Left cardiac atrium (tissue), 4 donors: ENCODE data around the gene TRPM8. TPM values are rescaled to one million over a fixed set of nuclear protein-coding genes. Genes with fewer than 3 reads are reported as not detected.

Experiments used
- ATAC-seq, 2 donors: fragments of 200-7000 bp; cut with Tn5 transposase; one replicate each; pipeline ENCODE4 v1.9.1; 2020; ENCODE audit warnings: mild to moderate bottlenecking in 2 of 2, moderate library complexity in 2 of 2
- DNase-seq: peaks from one replicate; pipeline ENCODE4 v3.0.0-alpha.2; 2020
- intact Hi-C, 2 donors: fragments of 100-400 bp; cut with DNase I; formaldehyde crosslinking; loops; one replicate each; pipeline versions ENCODE4 v1.14.1 to v1.15.1; 2022 to 2023
- total RNA-seq, 2 donors: library from RNA; stranded (reverse); fragmentation: NEBNext Ultra II Directional; extraction: Animal tissue kit (Norgen Biotek cat#: 25700); gene quantifications; one replicate each; pipeline ENCODE4 v1.2.1, GENCODE V29; 2021
- donor health status: DM: no; HTN: yes; CAD: no.
- donor health status: DM: no; HTN: yes; CAD: no; lungs with severe emphysema.
- donor health status: DM: yes; HTN: yes; CAD: no.
- donor health status: Dilated cardiomyopathy.

TRPM8 gene
- total RNA-seq, 2 donors from 2014 or later: not detected

DNA sequence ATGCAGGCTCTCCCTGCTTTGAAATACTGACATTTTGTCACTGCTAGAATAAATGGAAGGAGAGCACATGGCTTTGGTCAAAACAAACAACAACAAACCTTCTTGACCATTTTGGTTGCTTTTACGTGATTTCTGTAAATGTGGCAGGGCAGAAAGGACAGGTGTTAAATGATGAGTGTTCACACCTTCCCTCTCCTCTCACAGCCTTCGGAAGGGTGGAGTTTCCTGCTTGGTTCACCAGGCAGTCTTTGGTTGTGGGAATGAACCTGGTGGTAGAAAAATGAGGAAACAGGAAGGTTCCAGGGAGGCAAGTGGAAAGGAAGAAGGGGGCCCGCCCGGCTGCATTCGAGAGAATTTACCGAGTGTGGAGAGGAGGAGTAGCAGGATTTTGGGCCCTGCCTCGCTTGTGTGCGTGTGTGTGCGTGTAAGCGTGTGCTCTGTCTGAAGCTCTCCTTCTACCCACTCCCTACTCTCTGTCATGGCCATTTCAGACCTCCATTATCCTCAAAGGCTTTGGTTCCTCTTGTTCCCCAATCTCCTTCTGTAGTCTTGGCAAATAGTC, 109.6 kb downstream of the TRPM8 start:
- no peak for DNase-seq
- intact Hi-C loops: no loop called here
- no peak for ATAC-seq

- intact Hi-C loops: no loop called here
- DNase-seq (no peak), ATAC-seq (no peak)
These were observed 110.5 kb downstream of the TRPM8 start for GRCh38 chr2:234027641-234028040.

- ATAC-seq (no peak), DNase-seq (no peak)
- intact Hi-C loops: no loop called here
These were observed 112.1 kb downstream of the TRPM8 start for GRCh38 chr2:234029150-234029733.

GRCh38 chr2:234031207-234031606, 114.0 kb downstream of the TRPM8 start:
- intact Hi-C loops: no loop called here
- no peak for ATAC-seq
- DNase-seq: no peak

- DNase-seq (no peak), ATAC-seq (peak in 1 of 2 donors; percentile 50)
- intact Hi-C loops: no loop called here
These were observed 115.2 kb downstream of the TRPM8 start for GRCh38 chr2:234032279-234032856.

- DNase-seq: no peak
- intact Hi-C loops: no loop called here
- no peak for ATAC-seq
These were observed 116.0 kb downstream of the TRPM8 start for GRCh38 chr2:234033174-234033573.

GRCh38 chr2:234033885-234034284, 116.7 kb downstream of the TRPM8 start:
- intact Hi-C loops: no loop called here
- DNase-seq (no peak), ATAC-seq (no peak)

- intact Hi-C loops: no loop called here
- DNase-seq (no peak), ATAC-seq (no peak)
These were observed 121.1 kb downstream of the TRPM8 start for GRCh38 chr2:234038076-234038802.

- no peak for ATAC-seq
These were observed 127.0 kb downstream of the TRPM8 start for GRCh38 chr2:234044157-234044556.

DNA sequence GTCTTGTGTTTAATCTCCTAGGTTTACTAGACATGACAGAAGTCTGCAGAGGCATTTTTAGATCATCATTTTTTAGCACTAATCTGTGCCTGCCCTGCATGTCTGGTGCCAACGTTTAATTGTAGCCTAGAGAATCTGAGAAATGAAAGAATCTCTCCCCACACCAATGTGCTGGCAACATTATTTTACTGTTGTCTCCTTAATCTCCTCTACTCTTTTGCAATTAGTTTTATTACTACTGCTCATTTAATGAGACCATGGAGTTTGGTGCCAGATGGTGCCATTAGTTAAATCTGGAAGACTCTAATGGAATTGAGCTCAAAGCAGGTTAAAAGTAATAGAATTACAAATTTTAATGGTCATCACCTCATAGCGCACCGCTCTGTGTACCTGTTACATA, 129.3 kb downstream of the TRPM8 start:
- intact Hi-C loops: no loop called here
- no peak for DNase-seq
- ATAC-seq: no peak

More at GRCh38 chr2:234044157-234044556, 127.0 kb downstream of the TRPM8 start:
- intact Hi-C loops: no loop called here
- no peak for DNase-seq

GRCh38 chr2:234047361-234047760, 130.2 kb downstream of the TRPM8 start:
- ATAC-seq (no peak), DNase-seq (no peak)
- intact Hi-C loops: no loop called here

DNA sequence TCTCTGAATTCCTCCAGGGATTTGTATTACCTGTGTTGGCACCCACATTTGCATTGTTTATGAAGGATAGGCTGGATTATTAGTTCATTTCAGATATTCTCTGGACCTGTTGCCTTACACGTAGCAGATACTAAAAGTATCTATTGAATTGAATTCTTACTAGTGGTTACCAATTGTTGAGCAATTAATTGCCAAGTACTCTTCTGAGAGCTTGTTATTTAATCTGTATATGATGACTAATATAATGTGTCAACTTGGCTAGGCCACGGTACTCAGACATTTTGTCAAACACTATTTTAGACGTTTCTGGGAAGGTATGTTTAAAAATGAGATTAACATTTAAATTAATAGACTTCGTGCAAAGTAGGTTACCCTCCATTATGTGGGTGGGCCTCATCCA, 130.9 kb downstream of the TRPM8 start:
- intact Hi-C loops: no loop called here
- DNase-seq (no peak), ATAC-seq (no peak)

- intact Hi-C loops: no loop called here
- DNase-seq: no peak
- no peak for ATAC-seq
These were observed 133.4 kb downstream of the TRPM8 start, which contains the start of gene SPP2 for GRCh38 chr2:234050455-234051135. Gene SPP2 (plus strand): TSS chr2:234050702. CDS start chr2:234050787, 85 bp downstream.

GRCh38 chr2:234051374-234052070, 134.3 kb downstream of the TRPM8 start:
- intact Hi-C loops: no loop called here
- no peak for ATAC-seq
- no peak for DNase-seq

DNA sequence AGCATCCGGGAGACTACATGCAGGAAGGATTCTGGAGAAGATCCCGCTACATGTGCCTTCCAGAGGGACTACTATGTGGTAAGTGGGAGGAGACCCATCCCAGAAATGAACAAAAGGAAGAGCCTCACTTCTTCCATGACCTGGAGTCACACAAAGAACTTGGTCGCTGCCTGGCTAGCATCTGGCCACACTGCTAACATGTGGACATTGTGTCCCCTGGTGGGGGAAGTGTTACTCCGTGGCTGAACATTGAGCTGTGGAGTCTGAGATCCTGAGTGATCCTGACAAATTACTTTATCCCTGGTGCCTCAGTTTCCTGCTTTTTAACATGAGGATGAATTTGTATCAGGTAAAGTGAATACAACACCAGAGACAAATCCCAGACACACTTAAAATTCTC, 141.7 kb downstream of the TRPM8 start:
- DNase-seq (no peak), ATAC-seq (no peak)

DNA sequence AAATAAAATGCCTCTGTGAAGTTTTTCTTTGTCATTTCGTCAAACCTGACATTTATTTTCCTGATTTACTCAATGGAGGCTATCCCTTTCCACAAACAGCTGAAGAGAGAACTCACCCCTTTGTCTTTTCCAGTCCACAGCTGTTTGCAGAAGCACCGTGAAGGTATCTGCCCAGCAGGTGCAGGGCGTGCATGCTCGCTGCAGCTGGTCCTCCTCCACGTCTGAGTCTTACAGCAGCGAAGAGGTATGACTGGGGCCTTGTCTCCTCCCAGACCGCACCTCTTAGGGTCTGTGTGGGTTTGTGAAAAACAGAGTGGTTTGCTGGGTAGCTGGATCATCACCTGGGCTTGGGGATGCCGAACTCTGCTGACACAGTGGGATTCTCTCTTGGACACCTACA, 143.1 kb downstream of the TRPM8 start:
- no peak for ATAC-seq
- intact Hi-C loops: no loop called here
- no peak for DNase-seq

More for the DNA sequence above, 141.7 kb downstream of the TRPM8 start:
- intact Hi-C loops: no loop called here

GRCh38 chr2:234061624-234062257, 144.6 kb downstream of the TRPM8 start:
- intact Hi-C loops: no loop called here
- ATAC-seq (no peak), DNase-seq (no peak)

- intact Hi-C loops: no loop called here
- ATAC-seq (no peak), DNase-seq (no peak)
These were observed 149.4 kb downstream of the TRPM8 start for GRCh38 chr2:234066587-234066986.
